ENCODE results near the gene TMC1. TPM values are rescaled to one million over a fixed set of nuclear protein-coding genes. Genes with fewer than 3 reads are reported as not detected.
"Not testable (repeated sequence)": the region's sequence is repeated elsewhere in the genome, so short reads cannot be mapped to it uniquely, and the experiment has no call there.

Gene TMC1
- total RNA-seq, 4 donors from 2014 or later = 1.2 to 15.7 TPM; not detected in 2

- no peaks in the 10 kb centered on the region for H3K36me3 ChIP-seq
- in situ Hi-C loops (cut with MboI; ENCODE audit: low sequenced_read_pairs in 4 of 4) (no loop called here), intact Hi-C loops (cut with DNase I; ENCODE audit: low total_unique reads) (loop anchor here (5.0 to 10.0 kb wide), 3 partner anchors 80 to 182 kb away; no protein-coding TSS in a partner anchor)
- no peak for TF ChIP-seq POLR2A (IDR thresholded peaks at IDR 0.05)
- TF ChIP-seq, protein P1, sequence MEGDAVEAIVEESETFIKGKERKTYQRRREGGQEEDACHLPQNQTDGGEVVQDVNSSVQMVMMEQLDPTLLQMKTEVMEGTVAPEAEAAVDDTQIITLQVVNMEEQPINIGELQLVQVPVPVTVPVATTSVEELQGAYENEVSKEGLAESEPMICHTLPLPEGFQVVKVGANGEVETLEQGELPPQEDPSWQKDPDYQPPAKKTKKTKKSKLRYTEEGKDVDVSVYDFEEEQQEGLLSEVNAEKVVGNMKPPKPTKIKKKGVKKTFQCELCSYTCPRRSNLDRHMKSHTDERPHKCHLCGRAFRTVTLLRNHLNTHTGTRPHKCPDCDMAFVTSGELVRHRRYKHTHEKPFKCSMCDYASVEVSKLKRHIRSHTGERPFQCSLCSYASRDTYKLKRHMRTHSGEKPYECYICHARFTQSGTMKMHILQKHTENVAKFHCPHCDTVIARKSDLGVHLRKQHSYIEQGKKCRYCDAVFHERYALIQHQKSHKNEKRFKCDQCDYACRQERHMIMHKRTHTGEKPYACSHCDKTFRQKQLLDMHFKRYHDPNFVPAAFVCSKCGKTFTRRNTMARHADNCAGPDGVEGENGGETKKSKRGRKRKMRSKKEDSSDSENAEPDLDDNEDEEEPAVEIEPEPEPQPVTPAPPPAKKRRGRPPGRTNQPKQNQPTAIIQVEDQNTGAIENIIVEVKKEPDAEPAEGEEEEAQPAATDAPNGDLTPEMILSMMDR (IDR thresholded peaks at IDR 0.05 in 4 of 5, conservative IDR thresholded peaks at IDR 0.05 in 1 of 5) = no peak
- ATAC-seq = peak; percentile 69 to 76
- no peaks in the 10 kb centered on the region for H3K27me3 ChIP-seq
- H3K9me3 ChIP-seq = no peaks in the 10 kb centered on the region
- no peak for DNase-seq
- H3K4me3 ChIP-seq = no peak overlapping the region
- H3K27ac ChIP-seq = peak overlapping the region in 2 of 4 donors; percentile 59 to 65
- peaks cover 6 to 19% of the 10 kb centered on the region in 2 donors for H3K4me1 ChIP-seq
These were observed 44.6 kb upstream of the TMC1 start for GRCh38 chr9:72476617-72477437.

DNA sequence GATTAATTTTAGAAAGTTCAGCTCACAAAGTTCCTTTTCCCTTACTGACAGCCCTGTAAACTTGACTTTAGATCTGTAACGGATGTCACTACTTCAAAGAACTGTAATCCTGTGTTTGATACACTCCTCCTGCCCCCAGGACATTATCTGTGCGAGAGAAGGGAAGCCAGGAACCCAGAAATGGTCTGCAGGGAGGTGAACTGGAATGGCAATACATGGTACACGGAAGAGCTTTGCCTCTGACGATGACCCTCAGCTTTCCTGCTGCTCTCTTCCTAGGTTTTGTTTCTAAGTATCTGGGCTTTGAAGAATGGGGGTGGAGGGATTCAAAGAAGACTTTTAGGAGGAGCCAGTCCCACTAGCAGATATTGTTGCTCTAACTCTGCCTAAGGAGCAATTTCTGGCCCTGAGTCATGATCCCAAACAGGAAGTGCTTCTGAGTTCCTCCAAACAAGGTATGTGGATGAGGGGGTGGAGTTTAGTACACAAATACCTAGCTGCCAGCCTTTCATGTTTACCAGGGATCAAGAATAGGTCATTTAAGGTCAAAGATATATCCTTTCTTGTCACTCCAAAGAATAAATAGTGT lies 43.4 kb upstream of the TMC1 start:
- Histone ChIP-seq H3K4me1 (peaks cover 6 to 19% of the 10 kb centered on the region in 2 donors), H3K27ac (peak overlapping the region; percentile 40 to 65 (median 57)), H3K4me3 (no peak overlapping the region), H3K36me3 (no peaks in the 10 kb centered on the region), H3K27me3 (no peaks in the 10 kb centered on the region), H3K9me3 (no peaks in the 10 kb centered on the region)
- intact Hi-C loops (cut with DNase I; ENCODE audit: low total_unique reads) = loop anchor here (5.0 to 10.0 kb wide), 3 partner anchors 81 to 183 kb away; no protein-coding TSS in a partner anchor
- ATAC-seq (peak; percentile 84 to 87), DNase-seq (no peak)
- TF ChIP-seq POLR2A (IDR thresholded peaks at IDR 0.05) = no peak
- TF ChIP-seq, protein P1 (IDR thresholded peaks at IDR 0.05 in 4 of 5, conservative IDR thresholded peaks at IDR 0.05 in 1 of 5) = no peak
- in situ Hi-C loops (cut with MboI; ENCODE audit: low sequenced_read_pairs in 4 of 4) = no loop called here

DNA sequence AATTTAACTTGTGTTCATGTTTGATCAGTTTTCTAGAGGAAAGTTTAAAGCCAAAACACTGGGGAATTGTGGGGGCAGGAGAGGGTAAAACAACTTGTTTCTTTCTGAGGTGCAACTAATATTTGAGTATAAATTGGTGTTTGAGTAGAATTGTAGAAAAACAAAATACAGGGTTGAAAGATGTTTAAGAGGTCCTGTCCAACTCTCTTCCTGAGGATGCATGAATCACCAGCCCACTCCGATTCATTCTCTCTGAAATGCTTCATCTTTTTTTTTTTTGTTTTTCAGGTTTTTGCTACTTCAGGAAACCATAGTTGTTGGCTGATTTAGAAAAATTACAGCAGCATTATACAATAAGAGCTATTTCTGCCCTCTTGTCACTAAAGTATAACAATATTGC lies 42.4 kb upstream of the TMC1 start:
- H3K36me3 ChIP-seq = no peaks in the 10 kb centered on the region
- intact Hi-C loops (cut with DNase I; ENCODE audit: low total_unique reads) = loop anchor here (5.0 to 10.0 kb wide), 3 partner anchors 82 to 184 kb away; no protein-coding TSS in a partner anchor
- H3K27me3 ChIP-seq = no peaks in the 10 kb centered on the region
- no peak overlapping the region for H3K4me3 ChIP-seq
- in situ Hi-C loops (cut with MboI; ENCODE audit: low sequenced_read_pairs in 4 of 4) = no loop called here
- peak overlapping the region in 1 of 4 donors; percentile 65 for H3K27ac ChIP-seq
- H3K4me1 ChIP-seq = peaks cover 6 to 19% of the 10 kb centered on the region in 2 donors
- ATAC-seq = no peak
- TF ChIP-seq POLR2A (IDR thresholded peaks at IDR 0.05) = no peak
- TF ChIP-seq, protein P1 (IDR thresholded peaks at IDR 0.05 in 4 of 5, conservative IDR thresholded peaks at IDR 0.05 in 1 of 5) = no peak
- no peak for DNase-seq
- H3K9me3 ChIP-seq = no peaks in the 10 kb centered on the region

DNA sequence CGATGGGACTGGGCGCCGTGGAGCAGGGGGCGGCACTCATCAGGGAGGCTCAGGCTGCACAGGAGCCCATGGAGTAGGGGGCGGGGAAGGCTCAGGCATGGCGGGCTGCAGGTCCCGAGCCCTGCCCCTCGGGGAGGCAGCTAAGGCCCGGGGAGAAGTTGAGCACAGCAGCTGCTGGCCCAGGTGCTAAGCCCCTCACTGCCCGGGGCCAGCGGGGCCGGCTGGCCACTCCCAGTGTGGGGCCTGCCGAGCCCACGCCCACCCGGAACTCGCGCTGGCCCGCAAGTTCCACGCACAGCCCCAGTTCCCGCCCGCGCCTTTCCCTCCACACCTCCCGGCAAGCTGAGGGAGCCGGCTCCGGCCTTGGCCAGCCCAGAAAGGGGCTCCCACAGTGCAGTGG lies 41.1 kb upstream of the TMC1 start:
- DNase-seq; H3K27ac ChIP-seq; in situ Hi-C loops (cut with MboI; ENCODE audit: low sequenced_read_pairs in 4 of 4); H3K36me3 ChIP-seq; ATAC-seq; H3K9me3 ChIP-seq; H3K27me3 ChIP-seq; H3K4me3 ChIP-seq; intact Hi-C loops (cut with DNase I; ENCODE audit: low total_unique reads): not testable (repeated sequence)
- peaks cover 6 to 19% of the 10 kb centered on the region in 2 donors for H3K4me1 ChIP-seq

DNA sequence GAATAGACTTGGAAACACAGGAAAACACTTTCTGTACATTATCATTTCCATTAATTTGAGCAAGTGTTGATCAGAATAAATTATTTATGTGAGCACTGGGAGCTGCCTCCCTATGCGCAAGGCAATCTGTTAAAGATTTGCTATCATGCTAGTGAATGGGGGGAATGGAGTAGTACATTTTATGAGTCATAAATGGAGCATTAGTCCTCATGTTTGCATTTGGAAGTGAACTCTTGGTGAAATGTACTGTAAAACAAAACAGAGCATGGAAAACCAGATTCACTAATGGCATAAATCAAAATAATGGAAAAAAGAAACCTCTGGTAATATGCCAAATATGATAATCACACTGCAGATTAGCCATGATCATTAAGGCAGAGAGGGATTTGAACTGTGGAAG lies 40.5 kb upstream of the TMC1 start:
- ATAC-seq = no peak
- in situ Hi-C loops (cut with MboI; ENCODE audit: low sequenced_read_pairs in 4 of 4) = no loop called here
- Histone ChIP-seq H3K4me3 (no peak overlapping the region), H3K27ac (no peak overlapping the region), H3K4me1 (peaks cover 9 to 23% of the 10 kb centered on the region in 2 donors), H3K9me3 (no peaks in the 10 kb centered on the region), H3K36me3 (no peaks in the 10 kb centered on the region), H3K27me3 (no peaks in the 10 kb centered on the region)
- DNase-seq = no peak
- TF ChIP-seq, protein P1 (IDR thresholded peaks at IDR 0.05 in 4 of 5, conservative IDR thresholded peaks at IDR 0.05 in 1 of 5) = no peak
- no peak for TF ChIP-seq POLR2A (IDR thresholded peaks at IDR 0.05)
- intact Hi-C loops (cut with DNase I; ENCODE audit: low total_unique reads) = no loop called here
